H1 (cell line): ENCODE measurements around the gene RHD. TPM values are rescaled to one million over a fixed set of nuclear protein-coding genes. Genes with fewer than 3 reads are reported as not detected.

ENCODE experiments used
- CTCF ChIA-PET: fragments of 300-600 bp; sonication (Branson Sonifier 250); formaldehyde crosslinking; loops from one replicate; lab custom pipeline; 2021; ENCODE audit not compliant: partially characterized antibody; lab: Charles Lee
- POLR2A ChIA-PET: fragments of 300-600 bp; sonication (Branson Sonifier 250); formaldehyde crosslinking; loops from one replicate; lab custom pipeline; 2021; ENCODE audit warnings: inconsistent platforms; ENCODE audit not compliant: partially characterized antibody; lab: Charles Lee
- DNase-seq, 2 experiments: peaks; one replicate each; pipeline versions ENCODE4 v3.0.0 to v3.0.0-alpha.2; 2010 to 2022; ENCODE audit warnings: low spot score in 2 of 2, low read depth in 1 of 2, mixed read lengths in 1 of 2
- FAIRE-seq: peaks from 2 replicates; lab custom pipeline; 2011; peaks lifted over from hg19 to GRCh38; lab: Jason Lieb, UNC
- H2AFZ ChIP-seq: 2 replicates; pipeline ENCODE4 v1.8.1; 2012; ENCODE audit warnings: low read length, inconsistent platforms
- H2AK5ac ChIP-seq: 2 replicates; pipeline ENCODE4 v1.6.1; 2013; ENCODE audit warnings: low read depth, low read length
- H2BK120ac ChIP-seq: replicated peaks from 2 replicates; pipeline ENCODE3; 2013; ENCODE audit warnings: low read depth, low read length, inconsistent platforms
- H2BK12ac ChIP-seq: 2 replicates; pipeline ENCODE4 v1.6.1; 2013; ENCODE audit warnings: low read depth, low read length
- H2BK15ac ChIP-seq: 2 replicates; pipeline ENCODE4 v1.6.1; 2013; ENCODE audit warnings: low read length
- H2BK20ac ChIP-seq: 2 replicates; pipeline ENCODE4 v1.6.1; 2013; ENCODE audit warnings: low read length
- H2BK5ac ChIP-seq: 2 replicates; pipeline ENCODE4 v1.6.1; 2013; ENCODE audit warnings: low read depth, low read length
- H3K14ac ChIP-seq: 2 replicates; pipeline ENCODE4 v1.6.1; 2013; ENCODE audit warnings: inconsistent platforms; ENCODE audit not compliant: insufficient read length
- H3K18ac ChIP-seq: 2 replicates; pipeline ENCODE4 v1.6.1; 2013; ENCODE audit warnings: low read length; ENCODE audit errors: extremely low read depth
- H3K23ac ChIP-seq: 2 replicates; pipeline ENCODE4 v1.6.1; 2013; ENCODE audit warnings: inconsistent platforms; ENCODE audit not compliant: insufficient read length
- H3K23me2 ChIP-seq: 2 replicates; pipeline ENCODE4 v1.6.1; 2013; ENCODE audit warnings: low read depth, low read length
- H3K27ac ChIP-seq: 2 replicates; pipeline ENCODE4 v1.6.1; 2011; ENCODE audit warnings: low read depth, low read length, inconsistent platforms
- H3K27me3 ChIP-seq, 4 experiments: replicated peaks in 1 of 4; 1 replicate in 1 of 4; 2 replicates in 3 of 4; pipeline versions ENCODE4 v1.6.1 to v1.8.1; 2011 to 2013; ENCODE audit warnings: low read length in 3 of 4, mild to moderate bottlenecking in 3 of 4, inconsistent platforms in 2 of 4, mixed read lengths in 2 of 4, moderate library complexity in 1 of 4; ENCODE audit not compliant: control insufficient read depth in 3 of 4, insufficient read depth in 3 of 4; ENCODE audit errors: extremely low read depth in 1 of 4
- H3K36me3 ChIP-seq, 4 experiments: 2 replicates each; pipeline versions ENCODE4 v1.6.1 to v1.8.1; 2011 to 2013; ENCODE audit warnings: mild to moderate bottlenecking in 4 of 4, low read length in 3 of 4, moderate library complexity in 2 of 4, control low read depth in 1 of 4, inconsistent platforms in 1 of 4; ENCODE audit not compliant: insufficient read depth in 4 of 4, control insufficient read depth in 2 of 4
- H3K4ac ChIP-seq: replicated peaks from 2 replicates; pipeline ENCODE3; 2013; ENCODE audit warnings: low read length, low read depth, mixed read lengths, inconsistent platforms; ENCODE audit not compliant: insufficient read length
- H3K4me1 ChIP-seq, 4 experiments: replicated peaks in 1 of 4; 1 replicate in 1 of 4; 2 replicates in 3 of 4; pipeline versions ENCODE4 v1.6.1 to v1.8.1; 2011 to 2013; ENCODE audit warnings: low read length in 3 of 4, inconsistent platforms in 2 of 4, mixed read lengths in 1 of 4; ENCODE audit not compliant: insufficient read depth in 4 of 4, control insufficient read depth in 3 of 4
- H3K4me2 ChIP-seq, 2 experiments: 2 replicates each; pipeline versions ENCODE4 v1.6.1 to v1.8.1; 2011 to 2013; ENCODE audit warnings: low read depth in 2 of 2, low read length in 2 of 2, control low read depth in 1 of 2, inconsistent platforms in 1 of 2, mild to moderate bottlenecking in 1 of 2; ENCODE audit not compliant: insufficient read depth in 1 of 2
- H3K4me3 ChIP-seq, 4 experiments: fragments of 200-600, 300-600 bp in 1 of 4; sonication (generic), shearing (Covaris generic), sonication (Bioruptor Twin) in 1 of 4; 2 replicates each; pipeline versions ENCODE4 v1.5.1 to v1.8.1; 2011 to 2016; ENCODE audit warnings: low read length in 4 of 4, low read depth in 3 of 4, control low read depth in 2 of 4, inconsistent platforms in 2 of 4, mild to moderate bottlenecking in 2 of 4, mixed read lengths in 1 of 4, moderate library complexity in 1 of 4; ENCODE audit not compliant: insufficient read depth in 2 of 4; ENCODE audit errors: extremely low read depth in 1 of 4
- H3K56ac ChIP-seq: replicated peaks from 2 replicates; pipeline ENCODE3; 2013; ENCODE audit warnings: low read depth, mild to moderate bottlenecking, mixed read lengths, low read length, inconsistent platforms; ENCODE audit not compliant: insufficient read length
- H3K79me1 ChIP-seq: 2 replicates; pipeline ENCODE4 v1.6.1; 2013; ENCODE audit warnings: low read depth, low read length, control low read depth
- H3K79me2 ChIP-seq, 2 experiments: 2 replicates each; pipeline versions ENCODE4 v1.6.1 to v1.8.1; 2012 to 2013; ENCODE audit warnings: low read length in 2 of 2, mild to moderate bottlenecking in 2 of 2, inconsistent platforms in 1 of 2; ENCODE audit not compliant: insufficient read depth in 2 of 2, control insufficient read depth in 1 of 2
- H3K9ac ChIP-seq, 4 experiments: replicated peaks in 1 of 4; 1 replicate in 1 of 4; 2 replicates in 3 of 4; pipeline versions ENCODE4 v1.6.1 to v1.8.1; 2011 to 2013; ENCODE audit warnings: low read depth in 3 of 4, low read length in 3 of 4, control low read depth in 2 of 4, mild to moderate bottlenecking in 2 of 4, moderate library complexity in 2 of 4, inconsistent platforms in 1 of 4; ENCODE audit errors: extremely low read depth in 1 of 4
- H3K9me3 ChIP-seq, 2 experiments: 2 replicates each; pipeline versions ENCODE4 v1.6.1 to v1.8.1; 2012 to 2013; ENCODE audit warnings: mild to moderate bottlenecking in 2 of 2, moderate library complexity in 2 of 2, control low read depth in 1 of 2, inconsistent platforms in 1 of 2, low read depth in 1 of 2, low read length in 1 of 2, mixed read lengths in 1 of 2; ENCODE audit not compliant: insufficient read depth in 2 of 2
- H4K20me1 ChIP-seq, 2 experiments: replicated peaks in 1 of 2; 2 replicates each; pipeline versions ENCODE3 to v1.8.1; 2011 to 2013; ENCODE audit warnings: inconsistent platforms in 2 of 2, low read length in 2 of 2, mild to moderate bottlenecking in 1 of 2; ENCODE audit not compliant: insufficient read depth in 2 of 2, control insufficient read depth in 1 of 2
- H4K5ac ChIP-seq: 2 replicates; pipeline ENCODE4 v1.6.1; 2013; ENCODE audit warnings: low read length, low read depth, mixed read lengths, inconsistent platforms; ENCODE audit not compliant: insufficient read length
- H4K8ac ChIP-seq: 2 replicates; pipeline ENCODE4 v1.8.0; 2013; ENCODE audit warnings: mild to moderate bottlenecking, moderate library complexity, low read length, inconsistent platforms; ENCODE audit not compliant: insufficient read depth; ENCODE audit errors: extremely low read depth
- H4K91ac ChIP-seq: replicated peaks from 2 replicates; pipeline ENCODE3; 2013; ENCODE audit warnings: low read length, mixed read lengths, inconsistent platforms; ENCODE audit not compliant: insufficient read length
- ASH2L ChIP-seq: fragments of 200-600, 300-600 bp; sonication (generic); IDR thresholded peaks from one replicate; pipeline ENCODE4 v1.7.1; 2017; ENCODE audit warnings: low read length
- BCL11A ChIP-seq, 2 experiments: IDR thresholded peaks; one replicate each; pipeline ENCODE4 v1.6.1; 2011; ENCODE audit warnings: low read depth in 2 of 2, low read length in 2 of 2, mild to moderate bottlenecking in 2 of 2
- GABPA ChIP-seq: IDR thresholded peaks from 2 replicates; pipeline ENCODE4 v1.6.1; 2011; ENCODE audit warnings: mild to moderate bottlenecking, low read length, moderate library complexity, borderline replicate concordance; ENCODE audit not compliant: insufficient read depth
- GTF2F1 ChIP-seq: IDR thresholded peaks from 2 replicates; pipeline ENCODE4 v1.6.1; 2012; ENCODE audit warnings: low read depth, low read length, improper control_type of control experiment, borderline replicate concordance
- JUND ChIP-seq: IDR thresholded peaks from 2 replicates; pipeline ENCODE4 v1.6.1; 2011; ENCODE audit warnings: mild to moderate bottlenecking, improper control_type of control experiment, low read length
- NRF1 ChIP-seq: IDR thresholded peaks from 2 replicates; pipeline ENCODE4 v1.6.1; 2011; ENCODE audit warnings: mild to moderate bottlenecking, low read depth, low read length, improper control_type of control experiment
- RNF2 ChIP-seq: fragments of 200-900, 300-1000 bp; sonication (generic); IDR thresholded peaks from 2 replicates; pipeline ENCODE4 v1.7.1; 2016; ENCODE audit warnings: borderline replicate concordance, low read depth, mild to moderate bottlenecking, antibody characterized with exemption, low read length; ENCODE audit not compliant: poor library complexity, severe bottlenecking; ENCODE audit errors: missing control alignments
- TBP ChIP-seq: IDR thresholded peaks from 2 replicates; pipeline ENCODE4 v1.6.1; 2011; ENCODE audit warnings: low read depth, low read length, improper control_type of control experiment
- WGBS, 2 experiments: shearing (Covaris generic) in 1 of 2; methylation state at CpG; one replicate each; pipeline versions ENCODE4 v1.1.6 to v1.1.7; 2013 to 2015; ENCODE audit warnings: low lambda C conversion rate in 2 of 2, mixed read lengths in 2 of 2, inconsistent platforms in 1 of 2, low coverage in 1 of 2, missing lambda C conversion rate in 1 of 2; ENCODE audit not compliant: insufficient replicate concordance in 2 of 2, insufficient coverage in 1 of 2, insufficient read length in 1 of 2; ENCODE audit errors: extremely low coverage in 1 of 2, missing lambda C conversion rate in 1 of 2; 5-methylcytosine and 5-hydroxymethylcytosine counted together
- polyA plus RNA-seq, 7 experiments: library from polyadenylated mRNA; depleted of rRNA in 3 of 7; stranded (reverse) in 5 of 7; unstranded in 2 of 7; fragments of >200 nt in 5 of 7; fragments of 200-250 nt in 2 of 7; gene quantifications; 1 replicate in 5 of 7; 2 replicates in 1 of 7; 4 replicates in 1 of 7; pipeline versions ENCODE4 v1.2.1 to v1.2.3, GENCODE V29; 2011 to 2013; ENCODE audit warnings: missing spikeins in 2 of 7, mixed read lengths in 2 of 7
- total RNA-seq: library from RNA; stranded (reverse); fragmentation: NEBNext Ultra II Directional; extraction: Animal tissue kit (Norgen Biotek cat#: 25700); gene quantifications from 2 replicates; pipeline ENCODE4 v1.2.1, GENCODE V29; 2021
- TF ChIP-seq, protein P1 (sequence below), 3 experiments: IDR thresholded peaks; 1 replicate in 2 of 3; 2 replicates in 1 of 3; pipeline versions ENCODE4 v1.5.1 to v1.6.1; 2011; ENCODE audit warnings: low read length in 3 of 3, mild to moderate bottlenecking in 3 of 3, inconsistent platforms in 2 of 3, low read depth in 1 of 3, moderate library complexity in 1 of 3; ENCODE audit not compliant: insufficient read depth in 1 of 3; ENCODE audit errors: control extremely low read depth in 1 of 3
- TF ChIP-seq, protein P2 (sequence below): IDR thresholded peaks from 2 replicates; pipeline ENCODE4 v1.6.1; 2011; ENCODE audit warnings: low read depth, mild to moderate bottlenecking, low read length; ENCODE audit not compliant: insufficient read depth

RHD gene
- total and polyA plus RNA-seq, 2 of the 8 experiments (the other 6 are each of a cell fraction or from before 2014, with no cell fraction given), result 0.21 TPM; not detected in 1

DNA sequence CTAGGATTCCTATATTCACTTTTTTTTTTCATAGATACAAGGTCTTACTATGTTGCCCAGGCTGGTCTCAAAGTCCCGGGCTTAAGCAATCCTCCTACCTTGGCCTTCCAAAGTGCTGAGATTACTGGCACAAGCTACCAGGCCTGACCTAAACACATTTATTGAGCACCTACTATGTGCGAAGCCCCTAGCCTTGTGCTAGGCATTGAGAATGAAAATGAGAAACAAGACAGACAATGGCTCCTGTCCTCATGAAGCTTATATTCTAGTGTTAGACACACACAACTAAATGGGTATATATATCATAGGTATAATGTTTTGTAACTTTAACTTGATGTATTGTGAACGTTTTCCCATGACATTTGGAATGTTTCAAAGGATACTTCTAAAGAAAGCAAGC is 77.3 kb downstream of the RHD start:
- H3K9ac ChIP-seq, result no peak overlapping the region
- TF ChIP-seq, protein P1, sequence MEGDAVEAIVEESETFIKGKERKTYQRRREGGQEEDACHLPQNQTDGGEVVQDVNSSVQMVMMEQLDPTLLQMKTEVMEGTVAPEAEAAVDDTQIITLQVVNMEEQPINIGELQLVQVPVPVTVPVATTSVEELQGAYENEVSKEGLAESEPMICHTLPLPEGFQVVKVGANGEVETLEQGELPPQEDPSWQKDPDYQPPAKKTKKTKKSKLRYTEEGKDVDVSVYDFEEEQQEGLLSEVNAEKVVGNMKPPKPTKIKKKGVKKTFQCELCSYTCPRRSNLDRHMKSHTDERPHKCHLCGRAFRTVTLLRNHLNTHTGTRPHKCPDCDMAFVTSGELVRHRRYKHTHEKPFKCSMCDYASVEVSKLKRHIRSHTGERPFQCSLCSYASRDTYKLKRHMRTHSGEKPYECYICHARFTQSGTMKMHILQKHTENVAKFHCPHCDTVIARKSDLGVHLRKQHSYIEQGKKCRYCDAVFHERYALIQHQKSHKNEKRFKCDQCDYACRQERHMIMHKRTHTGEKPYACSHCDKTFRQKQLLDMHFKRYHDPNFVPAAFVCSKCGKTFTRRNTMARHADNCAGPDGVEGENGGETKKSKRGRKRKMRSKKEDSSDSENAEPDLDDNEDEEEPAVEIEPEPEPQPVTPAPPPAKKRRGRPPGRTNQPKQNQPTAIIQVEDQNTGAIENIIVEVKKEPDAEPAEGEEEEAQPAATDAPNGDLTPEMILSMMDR (IDR thresholded peaks at IDR 0.05; ENCODE audit: control extremely low read depth in 1 of 3, insufficient read depth in 1 of 3, low read depth in 1 of 3, low read length in 3 of 3), result no peak
- TF ChIP-seq, protein P2, sequence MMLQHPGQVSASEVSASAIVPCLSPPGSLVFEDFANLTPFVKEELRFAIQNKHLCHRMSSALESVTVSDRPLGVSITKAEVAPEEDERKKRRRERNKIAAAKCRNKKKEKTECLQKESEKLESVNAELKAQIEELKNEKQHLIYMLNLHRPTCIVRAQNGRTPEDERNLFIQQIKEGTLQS, result no peak
- no peak for TF ChIP-seq JUND
- TF ChIP-seq GTF2F1, result no peak
- no peak for TF ChIP-seq NRF1
- no peak for TF ChIP-seq ASH2L
- TF ChIP-seq RNF2, result no peak
- no peak for TF ChIP-seq GABPA
- no peak for TF ChIP-seq BCL11A (IDR thresholded peaks at IDR 0.05; ENCODE audit: low read depth in 2 of 2, low read length in 2 of 2)
- TF ChIP-seq TBP, result no peak

More for the DNA sequence above, 77.3 kb downstream of the RHD start:
- no peak overlapping the region for H2BK5ac ChIP-seq
- H3K18ac ChIP-seq, result no peak overlapping the region
- peaks cover 2 to 37% (median 13%) of the 10 kb centered on the region in 4 experiments; a peak in 6 of 8 replicates for H3K36me3 ChIP-seq
- no peak overlapping the region for H4K91ac ChIP-seq
- H4K5ac ChIP-seq, result no peak overlapping the region
- H2AFZ ChIP-seq, result no peak overlapping the region
- FAIRE-seq (no peak), DNase-seq (no peak)
- H2BK20ac ChIP-seq, result no peak overlapping the region
- H4K8ac ChIP-seq, result no peak overlapping the region
- no peak overlapping the region for H3K56ac ChIP-seq
- H3K9me3 ChIP-seq, result no peaks in the 10 kb centered on the region
- ChIA-PET CTCF (interaction anchor here (1.3 kb wide), 1 partner anchor 139 kb away, joined by 3 read pairs; no protein-coding TSS in a partner anchor), POLR2A (no interaction called here)
- peaks cover 3% of the 10 kb centered on the region in 2 experiments for H4K20me1 ChIP-seq
- no peaks in the 10 kb centered on the region for H3K4me1 ChIP-seq
- no peak overlapping the region for H2BK120ac ChIP-seq
- H2BK12ac ChIP-seq, result no peak overlapping the region
- H3K27ac ChIP-seq, result no peak overlapping the region
- no peak overlapping the region for H2BK15ac ChIP-seq
- no peak overlapping the region for H2AK5ac ChIP-seq
- peaks cover 0 to 9% of the 10 kb centered on the region in 2 experiments; a peak in 2 of 4 replicates for H3K79me2 ChIP-seq
- no peaks in the 10 kb centered on the region for H3K27me3 ChIP-seq
- H3K14ac ChIP-seq, result no peak overlapping the region
- WGBS, 2 experiments, result 94% methylated on average over 3 of the region's 3 CpGs; no CpG with 5 or more reads in 1 of the 2 experiments
- no peak overlapping the region for H3K4me3 ChIP-seq
- no peak overlapping the region for H3K4ac ChIP-seq
- no peak overlapping the region for H3K23ac ChIP-seq
- H3K79me1 ChIP-seq, result 0 out of 2 replicates have a peak, but pooled peaks cover 2% of the 10 kb centered on the region
- no peaks in the 10 kb centered on the region for H3K23me2 ChIP-seq
- H3K4me2 ChIP-seq, result no peak overlapping the region
